WTC11 (cell line): ENCODE results near the gene ROPN1L. TPM values are rescaled to one million over a fixed set of nuclear protein-coding genes. Genes with fewer than 3 reads are reported as not detected.

ENCODE experiments used
- ATAC-seq: fragments of 200-7000 bp; cut with Tn5 transposase; 2 replicates; pipeline ENCODE4 v1.10.0; 2021; ENCODE audit warnings: mild to moderate bottlenecking, moderate library complexity
- CTCF ChIA-PET: fragments of 300-600 bp; sonication (Branson Sonifier 250); formaldehyde crosslinking; loops from one replicate; lab custom pipeline; 2021; ENCODE audit warnings: antibody characterized with exemption; lab: Charles Lee
- POLR2A ChIA-PET: fragments of 350-600 bp; sonication (Branson Sonifier 250); formaldehyde crosslinking; loops from one replicate; lab custom pipeline; 2021; ENCODE audit warnings: antibody characterized with exemption; lab: Charles Lee
- DNase-seq: peaks from one replicate; pipeline ENCODE4 v3.0.0; 2021; ENCODE audit warnings: low spot score
- H3K27ac Mint-ChIP-seq: 2 replicates; pipeline ENCODE4 v1.8.0; 2021; ENCODE audit warnings: mixed read lengths
- H3K27me3 Mint-ChIP-seq: 2 replicates; pipeline ENCODE4 v1.8.0; 2021; ENCODE audit warnings: low read depth, mild to moderate bottlenecking, moderate library complexity, mixed read lengths
- H3K36me3 Mint-ChIP-seq: 2 replicates; pipeline ENCODE4 v1.8.0; 2021; ENCODE audit warnings: mixed read lengths
- H3K4me1 Mint-ChIP-seq: 2 replicates; pipeline ENCODE4 v1.8.0; 2022; ENCODE audit warnings: mixed read lengths
- H3K4me3 Mint-ChIP-seq: 2 replicates; pipeline ENCODE4 v1.8.0; 2021; ENCODE audit warnings: mild to moderate bottlenecking, moderate library complexity, mixed read lengths
- H3K9me3 Mint-ChIP-seq: 2 replicates; pipeline ENCODE4 v1.8.0; 2021; ENCODE audit warnings: mixed read lengths
- CREB1 ChIP-seq: sonication (generic); formaldehyde crosslinking; IDR thresholded peaks from 2 replicates; pipeline ENCODE4 v1.8.0; 2023; ENCODE audit warnings: mild to moderate bottlenecking, missing genetic modification reagents
- JUN ChIP-seq: sonication (generic); formaldehyde crosslinking; IDR thresholded peaks from 2 replicates; pipeline ENCODE4 v1.8.0; 2023; ENCODE audit warnings: mild to moderate bottlenecking, missing genetic modification reagents
- NFYB ChIP-seq: sonication (generic); formaldehyde crosslinking; conservative IDR thresholded peaks from 2 replicates; pipeline ENCODE4 v1.8.0; 2022; ENCODE audit warnings: low read depth, missing genetic modification reagents
- RORB ChIP-seq: fragments of 250-450 bp; sonication (Bioruptor Pico); IDR thresholded peaks from 2 replicates; pipeline ENCODE4 v1.9.0; 2021; ENCODE audit warnings: mild to moderate bottlenecking
- SOX15 ChIP-seq: fragments of 250-450 bp; sonication (Bioruptor Pico); IDR thresholded peaks from 2 replicates; pipeline ENCODE4 v1.9.0; 2021; ENCODE audit warnings: mild to moderate bottlenecking
- USF1 ChIP-seq: sonication (generic); formaldehyde crosslinking; IDR thresholded peaks from 2 replicates; pipeline ENCODE4 v1.8.0; 2022; ENCODE audit warnings: mild to moderate bottlenecking, missing genetic modification reagents
- ZNF138 ChIP-seq: sonication (generic); formaldehyde crosslinking; conservative IDR thresholded peaks from 2 replicates; pipeline ENCODE4 v1.8.1; 2022; ENCODE audit warnings: mild to moderate bottlenecking, moderate library complexity, missing genetic modification reagents
- ZNF281 ChIP-seq: sonication (generic); formaldehyde crosslinking; IDR thresholded peaks from 2 replicates; pipeline ENCODE4 v1.8.0; 2023; ENCODE audit warnings: mild to moderate bottlenecking, missing genetic modification reagents
- ZNF671 ChIP-seq: fragments of 250-450 bp; sonication (Bioruptor Pico); IDR thresholded peaks from 2 replicates; pipeline ENCODE4 v1.8.0; 2021; ENCODE audit warnings: mild to moderate bottlenecking
- total RNA-seq: library from RNA; stranded (reverse); gene quantifications from 3 replicates; pipeline ENCODE4 v1.2.3, GENCODE V29; 2021
- TF ChIP-seq, protein P1 (sequence below): sonication (generic); formaldehyde crosslinking; IDR thresholded peaks from 2 replicates; pipeline ENCODE4 v1.8.1; 2023; ENCODE audit warnings: mild to moderate bottlenecking, missing genetic modification reagents, moderate library complexity
- TF ChIP-seq, protein P2 (sequence below): sonication (generic); formaldehyde crosslinking; IDR thresholded peaks from 2 replicates; pipeline ENCODE4 v1.8.1; 2022; ENCODE audit warnings: low read depth, mild to moderate bottlenecking, moderate library complexity, missing genetic modification reagents, borderline replicate concordance
- TF ChIP-seq, protein P3 (sequence below): sonication (generic); formaldehyde crosslinking; IDR thresholded peaks from 2 replicates; pipeline ENCODE4 v1.8.1; 2023; ENCODE audit warnings: mild to moderate bottlenecking, missing genetic modification reagents, borderline replicate concordance
- TF ChIP-seq, protein P4 (sequence below): sonication (generic); formaldehyde crosslinking; IDR thresholded peaks from 2 replicates; pipeline ENCODE4 v1.8.0; 2022; ENCODE audit warnings: mild to moderate bottlenecking, missing genetic modification reagents

Gene ROPN1L
- total RNA-seq, 1 experiment from 2014 or later = not detected

DNA sequence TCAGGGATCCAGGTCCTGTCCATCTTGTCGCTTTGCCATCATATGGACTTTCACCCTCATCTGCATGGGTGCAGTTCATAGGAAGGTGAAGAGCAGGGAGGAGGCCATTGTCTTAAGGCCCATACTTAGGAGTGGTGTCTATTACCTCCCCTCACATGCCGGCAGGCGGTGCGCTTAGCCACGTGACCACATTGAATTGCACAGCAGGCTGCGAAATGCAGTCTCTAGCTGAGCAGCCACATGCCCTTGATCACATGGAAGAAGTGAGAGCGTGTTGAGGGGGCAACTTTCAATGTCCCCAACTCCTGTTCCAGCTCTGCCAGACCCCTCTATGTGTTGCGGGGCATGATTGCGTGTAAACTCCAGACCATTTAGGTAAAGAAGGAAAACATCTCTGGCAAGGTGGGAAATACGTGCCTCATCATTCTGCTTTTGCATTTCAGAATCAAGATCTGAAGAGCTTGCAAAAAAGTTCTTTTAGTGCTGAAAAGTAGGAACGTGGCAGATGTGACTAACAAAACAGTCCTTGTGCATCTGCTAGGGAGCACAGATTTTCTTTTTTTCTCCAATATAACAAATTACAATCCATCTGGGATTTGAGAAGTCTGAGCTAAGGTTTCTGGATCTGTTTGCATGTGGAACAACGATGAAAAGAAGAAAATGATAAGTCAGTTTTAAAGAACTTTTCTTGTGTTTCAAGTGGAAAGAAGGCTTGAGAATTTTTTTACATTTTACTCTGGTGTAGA is 34.4 kb downstream of the ROPN1L start:
- H3K4me3 Mint-ChIP-seq = no peak overlapping the region
- ATAC-seq (no peak), DNase-seq (no peak)
- H3K9me3 Mint-ChIP-seq = peaks cover 28% of the 10 kb centered on the region
- TF ChIP-seq ZNF671 (CRISPR knock-in tag) (no peak), USF1 (peak; percentile 58; the same call in 1 of the 2 replicates)
- TF ChIP-seq, protein P1, sequence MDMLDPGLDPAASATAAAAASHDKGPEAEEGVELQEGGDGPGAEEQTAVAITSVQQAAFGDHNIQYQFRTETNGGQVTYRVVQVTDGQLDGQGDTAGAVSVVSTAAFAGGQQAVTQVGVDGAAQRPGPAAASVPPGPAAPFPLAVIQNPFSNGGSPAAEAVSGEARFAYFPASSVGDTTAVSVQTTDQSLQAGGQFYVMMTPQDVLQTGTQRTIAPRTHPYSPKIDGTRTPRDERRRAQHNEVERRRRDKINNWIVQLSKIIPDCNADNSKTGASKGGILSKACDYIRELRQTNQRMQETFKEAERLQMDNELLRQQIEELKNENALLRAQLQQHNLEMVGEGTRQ (CRISPR knock-in tag) = peak; percentile 71
- H3K27me3 Mint-ChIP-seq = peaks cover 19% of the 10 kb centered on the region
- H3K36me3 Mint-ChIP-seq = peaks cover 2% of the 10 kb centered on the region; the same call in 1 of the 2 replicates
- ChIA-PET POLR2A (interaction anchor here (0.7 kb wide), 1 partner anchor 239 kb away, joined by 3 read pairs; no protein-coding TSS in a partner anchor), CTCF (no interaction called here)
- peaks cover 13% of the 10 kb centered on the region for H3K4me1 Mint-ChIP-seq
- H3K27ac Mint-ChIP-seq = no peak overlapping the region

- TF ChIP-seq, protein P2, sequence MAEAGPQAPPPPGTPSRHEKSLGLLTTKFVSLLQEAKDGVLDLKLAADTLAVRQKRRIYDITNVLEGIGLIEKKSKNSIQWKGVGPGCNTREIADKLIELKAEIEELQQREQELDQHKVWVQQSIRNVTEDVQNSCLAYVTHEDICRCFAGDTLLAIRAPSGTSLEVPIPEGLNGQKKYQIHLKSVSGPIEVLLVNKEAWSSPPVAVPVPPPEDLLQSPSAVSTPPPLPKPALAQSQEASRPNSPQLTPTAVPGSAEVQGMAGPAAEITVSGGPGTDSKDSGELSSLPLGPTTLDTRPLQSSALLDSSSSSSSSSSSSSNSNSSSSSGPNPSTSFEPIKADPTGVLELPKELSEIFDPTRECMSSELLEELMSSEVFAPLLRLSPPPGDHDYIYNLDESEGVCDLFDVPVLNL (CRISPR knock-in tag) = no peak
- TF ChIP-seq, protein P3, sequence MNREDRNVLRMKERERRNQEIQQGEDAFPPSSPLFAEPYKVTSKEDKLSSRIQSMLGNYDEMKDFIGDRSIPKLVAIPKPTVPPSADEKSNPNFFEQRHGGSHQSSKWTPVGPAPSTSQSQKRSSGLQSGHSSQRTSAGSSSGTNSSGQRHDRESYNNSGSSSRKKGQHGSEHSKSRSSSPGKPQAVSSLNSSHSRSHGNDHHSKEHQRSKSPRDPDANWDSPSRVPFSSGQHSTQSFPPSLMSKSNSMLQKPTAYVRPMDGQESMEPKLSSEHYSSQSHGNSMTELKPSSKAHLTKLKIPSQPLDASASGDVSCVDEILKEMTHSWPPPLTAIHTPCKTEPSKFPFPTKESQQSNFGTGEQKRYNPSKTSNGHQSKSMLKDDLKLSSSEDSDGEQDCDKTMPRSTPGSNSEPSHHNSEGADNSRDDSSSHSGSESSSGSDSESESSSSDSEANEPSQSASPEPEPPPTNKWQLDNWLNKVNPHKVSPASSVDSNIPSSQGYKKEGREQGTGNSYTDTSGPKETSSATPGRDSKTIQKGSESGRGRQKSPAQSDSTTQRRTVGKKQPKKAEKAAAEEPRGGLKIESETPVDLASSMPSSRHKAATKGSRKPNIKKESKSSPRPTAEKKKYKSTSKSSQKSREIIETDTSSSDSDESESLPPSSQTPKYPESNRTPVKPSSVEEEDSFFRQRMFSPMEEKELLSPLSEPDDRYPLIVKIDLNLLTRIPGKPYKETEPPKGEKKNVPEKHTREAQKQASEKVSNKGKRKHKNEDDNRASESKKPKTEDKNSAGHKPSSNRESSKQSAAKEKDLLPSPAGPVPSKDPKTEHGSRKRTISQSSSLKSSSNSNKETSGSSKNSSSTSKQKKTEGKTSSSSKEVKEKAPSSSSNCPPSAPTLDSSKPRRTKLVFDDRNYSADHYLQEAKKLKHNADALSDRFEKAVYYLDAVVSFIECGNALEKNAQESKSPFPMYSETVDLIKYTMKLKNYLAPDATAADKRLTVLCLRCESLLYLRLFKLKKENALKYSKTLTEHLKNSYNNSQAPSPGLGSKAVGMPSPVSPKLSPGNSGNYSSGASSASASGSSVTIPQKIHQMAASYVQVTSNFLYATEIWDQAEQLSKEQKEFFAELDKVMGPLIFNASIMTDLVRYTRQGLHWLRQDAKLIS (CRISPR knock-in tag) = no peak
- no peak for TF ChIP-seq SOX15 (CRISPR knock-in tag)
- no peak for TF ChIP-seq ZNF138
- no peak for TF ChIP-seq ZNF281
- no peak for TF ChIP-seq JUN (CRISPR knock-in tag)
- no peak for TF ChIP-seq NFYB (CRISPR knock-in tag)
- no peak for TF ChIP-seq CREB1 (CRISPR knock-in tag)
- TF ChIP-seq, protein P4, sequence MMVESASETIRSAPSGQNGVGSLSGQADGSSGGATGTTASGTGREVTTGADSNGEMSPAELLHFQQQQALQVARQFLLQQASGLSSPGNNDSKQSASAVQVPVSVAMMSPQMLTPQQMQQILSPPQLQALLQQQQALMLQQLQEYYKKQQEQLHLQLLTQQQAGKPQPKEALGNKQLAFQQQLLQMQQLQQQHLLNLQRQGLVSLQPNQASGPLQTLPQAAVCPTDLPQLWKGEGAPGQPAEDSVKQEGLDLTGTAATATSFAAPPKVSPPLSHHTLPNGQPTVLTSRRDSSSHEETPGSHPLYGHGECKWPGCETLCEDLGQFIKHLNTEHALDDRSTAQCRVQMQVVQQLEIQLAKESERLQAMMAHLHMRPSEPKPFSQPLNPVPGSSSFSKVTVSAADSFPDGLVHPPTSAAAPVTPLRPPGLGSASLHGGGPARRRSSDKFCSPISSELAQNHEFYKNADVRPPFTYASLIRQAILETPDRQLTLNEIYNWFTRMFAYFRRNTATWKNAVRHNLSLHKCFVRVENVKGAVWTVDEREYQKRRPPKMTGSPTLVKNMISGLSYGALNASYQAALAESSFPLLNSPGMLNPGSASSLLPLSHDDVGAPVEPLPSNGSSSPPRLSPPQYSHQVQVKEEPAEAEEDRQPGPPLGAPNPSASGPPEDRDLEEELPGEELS (CRISPR knock-in tag) = no peak
- no peak for TF ChIP-seq RORB (CRISPR knock-in tag)
- no peak for DNase-seq
- H3K27ac Mint-ChIP-seq = no peak overlapping the region
- peaks cover 19% of the 10 kb centered on the region for H3K27me3 Mint-ChIP-seq
- ChIA-PET POLR2A (no interaction called here), CTCF (interaction anchor here (0.7 kb wide), 1 partner anchor 151 kb away, joined by 3 read pairs; no protein-coding TSS in a partner anchor)
- no peak overlapping the region for H3K4me3 Mint-ChIP-seq
- ATAC-seq = no peak
- H3K36me3 Mint-ChIP-seq = peaks cover 2% of the 10 kb centered on the region; the same call in 1 of the 2 replicates
- peaks cover 28% of the 10 kb centered on the region for H3K9me3 Mint-ChIP-seq
- H3K4me1 Mint-ChIP-seq = peaks cover 19% of the 10 kb centered on the region
Measured at GRCh38 chr5:10476878-10477277, 35.2 kb downstream of the ROPN1L start.
